HEK293 (cell line): ENCODE data around the gene ZCCHC9.
"Not testable (repeated sequence)": the region's sequence is repeated elsewhere in the genome, so short reads cannot be mapped to it uniquely, and the experiment has no call there.

ENCODE experiments used
- CTCF ChIA-PET: fragments of 350-600 bp; formaldehyde crosslinking; extraction: SDS; loops from one replicate; lab custom pipeline; 2021; ENCODE audit warnings: antibody characterized with exemption; lab: Yijun Ruan, JAX
- POLR2A ChIA-PET: fragments of 300-600 bp; formaldehyde crosslinking; extraction: SDS; loops from one replicate; lab custom pipeline; 2020; ENCODE audit warnings: antibody characterized with exemption, inconsistent platforms; lab: Yijun Ruan, JAX
- H3K27ac ChIP-seq: fragments of 200-500 bp; sonication (Bioruptor generic); 2 replicates; pipeline ENCODE4 v1.5.1; 2014; ENCODE audit warnings: low read depth, low read length, control low read depth, inconsistent platforms; ENCODE audit errors: extremely low read depth
- H3K36me3 ChIP-seq, 2 experiments: fragments of 200-500 bp in 1 of 2; sonication (Bioruptor generic) in 1 of 2; 1 replicate in 1 of 2; 2 replicates in 1 of 2; pipeline ENCODE4 v1.5.1; 2014 to 2017; ENCODE audit warnings: inconsistent platforms in 2 of 2, low read length in 2 of 2; ENCODE audit not compliant: control insufficient read depth in 2 of 2, insufficient read depth in 1 of 2
- H3K4me1 ChIP-seq: fragments of 200-500 bp; sonication (Bioruptor generic); 2 replicates; pipeline ENCODE4 v1.5.1; 2014; ENCODE audit warnings: mild to moderate bottlenecking, low read length, inconsistent platforms; ENCODE audit not compliant: control insufficient read depth, insufficient read depth
- H3K4me3 ChIP-seq: 2 replicates; pipeline ENCODE4 v1.5.1; 2011; ENCODE audit warnings: low read depth, mild to moderate bottlenecking, control low read depth, low read length, moderate library complexity
- H3K9me3 ChIP-seq: fragments of 200-500 bp; sonication (Bioruptor generic); 2 replicates; pipeline ENCODE4 v1.5.1; 2014; ENCODE audit warnings: low read depth, low read length, inconsistent platforms; ENCODE audit not compliant: control insufficient read depth, insufficient read depth
- BCL11A ChIP-seq: fragments of 450-650 bp; formaldehyde crosslinking; IDR thresholded peaks from 2 replicates; pipeline ENCODE4 v1.5.1; 2016; ENCODE audit warnings: low read depth, missing biosample characterization, missing genetic modification characterization
- HOXD13 ChIP-seq: sonication (generic); formaldehyde crosslinking; IDR thresholded peaks from 2 replicates; pipeline ENCODE4 v1.8.0; 2022; ENCODE audit warnings: missing genetic modification reagents, borderline replicate concordance
- SALL2 ChIP-seq: fragments of 450-650 bp; formaldehyde crosslinking; IDR thresholded peaks from 2 replicates; pipeline ENCODE4 v1.5.0; 2017; ENCODE audit warnings: missing biosample characterization, mild to moderate bottlenecking, missing genetic modification characterization, borderline replicate concordance
- ZFP69B ChIP-seq: fragments of 450-650 bp; formaldehyde crosslinking; IDR thresholded peaks from 2 replicates; pipeline ENCODE4 v1.5.1; 2016; ENCODE audit warnings: missing biosample characterization, missing genetic modification characterization
- ZNF112 ChIP-seq: fragments of 450-650 bp; formaldehyde crosslinking; IDR thresholded peaks from 2 replicates; pipeline ENCODE4 v1.5.0; 2017; ENCODE audit warnings: missing biosample characterization, missing genetic modification characterization
- ZNF157 ChIP-seq: fragments of 450-650 bp; formaldehyde crosslinking; IDR thresholded peaks from 2 replicates; pipeline ENCODE4 v1.5.1; 2016; ENCODE audit warnings: missing biosample characterization, missing genetic modification characterization
- ZNF2 ChIP-seq: fragments of 450-650 bp; formaldehyde crosslinking; IDR thresholded peaks from 2 replicates; pipeline ENCODE4 v1.5.1; 2016; ENCODE audit warnings: missing biosample characterization, missing genetic modification characterization
- ZNF202 ChIP-seq: fragments of 450-650 bp; formaldehyde crosslinking; IDR thresholded peaks from 2 replicates; pipeline ENCODE4 v1.5.1; 2016; ENCODE audit warnings: missing biosample characterization, missing genetic modification characterization, borderline replicate concordance
- ZNF23 ChIP-seq: fragments of 450-650 bp; formaldehyde crosslinking; IDR thresholded peaks from 2 replicates; pipeline ENCODE4 v1.5.1; 2016; ENCODE audit warnings: missing biosample characterization, missing genetic modification characterization, borderline replicate concordance
- ZNF311 ChIP-seq: fragments of 450-650 bp; formaldehyde crosslinking; IDR thresholded peaks from 2 replicates; pipeline ENCODE4 v1.5.1; 2017; ENCODE audit warnings: missing biosample characterization, missing genetic modification characterization, borderline replicate concordance
- ZNF354C ChIP-seq: fragments of 450-650 bp; formaldehyde crosslinking; IDR thresholded peaks from 2 replicates; pipeline ENCODE4 v1.5.1; 2016; ENCODE audit warnings: missing biosample characterization, missing genetic modification characterization, low read depth, borderline replicate concordance
- ZNF391 ChIP-seq: fragments of 450-650 bp; formaldehyde crosslinking; IDR thresholded peaks from 2 replicates; pipeline ENCODE4 v1.5.1; 2016; ENCODE audit warnings: low read depth, missing biosample characterization, missing genetic modification characterization, borderline replicate concordance
- ZNF394 ChIP-seq: fragments of 450-650 bp; formaldehyde crosslinking; IDR thresholded peaks from 2 replicates; pipeline ENCODE4 v1.5.1; 2016; ENCODE audit warnings: missing biosample characterization, missing genetic modification characterization, mild to moderate bottlenecking, moderate library complexity, borderline replicate concordance
- ZNF501 ChIP-seq: fragments of 450-650 bp; formaldehyde crosslinking; IDR thresholded peaks from 2 replicates; pipeline ENCODE4 v1.5.1; 2016; ENCODE audit warnings: missing biosample characterization, missing genetic modification characterization
- ZNF529 ChIP-seq: fragments of 450-650 bp; formaldehyde crosslinking; IDR thresholded peaks from 2 replicates; pipeline ENCODE4 v1.5.1; 2017; ENCODE audit warnings: missing genetic modification characterization, missing biosample characterization; ENCODE audit not compliant: insufficient replicate concordance
- ZNF561 ChIP-seq: fragments of 450-650 bp; IDR thresholded peaks from 2 replicates; pipeline ENCODE4 v1.5.1; 2018; ENCODE audit warnings: missing biosample characterization, missing genetic modification characterization, borderline replicate concordance
- TF ChIP-seq, protein P1 (sequence below): fragments of 450-650 bp; formaldehyde crosslinking; IDR thresholded peaks from 2 replicates; pipeline ENCODE4 v1.5.0; 2017; ENCODE audit warnings: missing biosample characterization, missing genetic modification characterization, borderline replicate concordance
- TF ChIP-seq, protein P2 (sequence below): fragments of 450-650 bp; formaldehyde crosslinking; IDR thresholded peaks from 2 replicates; pipeline ENCODE4 v1.5.1; 2017; ENCODE audit warnings: missing biosample characterization, mild to moderate bottlenecking, missing genetic modification characterization, moderate library complexity
- TF ChIP-seq, protein P3 (sequence below): fragments of 450-650 bp; formaldehyde crosslinking; IDR thresholded peaks from 2 replicates; pipeline ENCODE4 v1.5.1; 2017; ENCODE audit warnings: missing biosample characterization, missing genetic modification characterization
- TF ChIP-seq, protein P4 (sequence below): fragments of 450-650 bp; formaldehyde crosslinking; IDR thresholded peaks from 2 replicates; pipeline ENCODE4 v1.5.1; 2016; ENCODE audit warnings: missing biosample characterization, missing genetic modification characterization, borderline replicate concordance

The ZCCHC9 gene

DNA sequence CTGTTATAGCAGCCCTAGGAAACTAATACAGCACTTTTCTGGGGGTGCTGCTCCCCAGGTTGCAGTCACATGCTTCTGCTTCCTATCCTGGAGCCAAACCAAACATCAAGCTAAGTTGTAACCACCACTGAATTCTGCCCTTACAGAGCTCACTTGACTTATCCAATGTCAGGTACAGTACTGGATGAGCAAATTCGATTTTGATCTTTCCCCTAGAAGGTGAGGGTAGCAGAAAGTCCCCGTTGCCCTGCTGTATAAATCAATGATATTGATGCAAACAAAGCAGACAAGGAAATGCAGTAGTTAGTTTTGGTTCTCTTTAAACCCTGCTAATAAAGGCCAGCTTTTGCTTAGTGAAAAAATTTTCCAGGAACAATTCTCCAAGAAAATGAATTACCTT is 36.4 kb downstream of the ZCCHC9 start:
- TF ChIP-seq ZNF394 (tag by site-specific recombination): no peak
- TF ChIP-seq ZNF561: no peak
- TF ChIP-seq, protein P1, sequence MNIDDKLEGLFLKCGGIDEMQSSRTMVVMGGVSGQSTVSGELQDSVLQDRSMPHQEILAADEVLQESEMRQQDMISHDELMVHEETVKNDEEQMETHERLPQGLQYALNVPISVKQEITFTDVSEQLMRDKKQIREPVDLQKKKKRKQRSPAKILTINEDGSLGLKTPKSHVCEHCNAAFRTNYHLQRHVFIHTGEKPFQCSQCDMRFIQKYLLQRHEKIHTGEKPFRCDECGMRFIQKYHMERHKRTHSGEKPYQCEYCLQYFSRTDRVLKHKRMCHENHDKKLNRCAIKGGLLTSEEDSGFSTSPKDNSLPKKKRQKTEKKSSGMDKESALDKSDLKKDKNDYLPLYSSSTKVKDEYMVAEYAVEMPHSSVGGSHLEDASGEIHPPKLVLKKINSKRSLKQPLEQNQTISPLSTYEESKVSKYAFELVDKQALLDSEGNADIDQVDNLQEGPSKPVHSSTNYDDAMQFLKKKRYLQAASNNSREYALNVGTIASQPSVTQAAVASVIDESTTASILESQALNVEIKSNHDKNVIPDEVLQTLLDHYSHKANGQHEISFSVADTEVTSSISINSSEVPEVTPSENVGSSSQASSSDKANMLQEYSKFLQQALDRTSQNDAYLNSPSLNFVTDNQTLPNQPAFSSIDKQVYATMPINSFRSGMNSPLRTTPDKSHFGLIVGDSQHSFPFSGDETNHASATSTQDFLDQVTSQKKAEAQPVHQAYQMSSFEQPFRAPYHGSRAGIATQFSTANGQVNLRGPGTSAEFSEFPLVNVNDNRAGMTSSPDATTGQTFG (tag by site-specific recombination): no peak
- TF ChIP-seq ZNF2 (tag by site-specific recombination): no peak
- TF ChIP-seq SALL2: no peak
- TF ChIP-seq ZNF501 (tag by site-specific recombination): no peak
- no peak for TF ChIP-seq HOXD13 (CRISPR knock-in tag)
- TF ChIP-seq, protein P2, sequence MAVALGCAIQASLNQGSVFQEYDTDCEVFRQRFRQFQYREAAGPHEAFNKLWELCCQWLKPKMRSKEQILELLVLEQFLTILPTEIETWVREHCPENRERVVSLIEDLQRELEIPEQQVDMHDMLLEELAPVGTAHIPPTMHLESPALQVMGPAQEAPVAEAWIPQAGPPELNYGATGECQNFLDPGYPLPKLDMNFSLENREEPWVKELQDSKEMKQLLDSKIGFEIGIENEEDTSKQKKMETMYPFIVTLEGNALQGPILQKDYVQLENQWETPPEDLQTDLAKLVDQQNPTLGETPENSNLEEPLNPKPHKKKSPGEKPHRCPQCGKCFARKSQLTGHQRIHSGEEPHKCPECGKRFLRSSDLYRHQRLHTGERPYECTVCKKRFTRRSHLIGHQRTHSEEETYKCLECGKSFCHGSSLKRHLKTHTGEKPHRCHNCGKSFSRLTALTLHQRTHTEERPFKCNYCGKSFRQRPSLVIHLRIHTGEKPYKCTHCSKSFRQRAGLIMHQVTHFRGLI (tag by site-specific recombination): no peak
- no peak for TF ChIP-seq ZNF23
- TF ChIP-seq, all 188 proteins: peak for 0
- no peaks in the 10 kb centered on the region for H3K9me3 ChIP-seq
- H3K4me1 ChIP-seq: no peaks in the 10 kb centered on the region
- ChIA-PET POLR2A (no interaction called here), CTCF (interaction anchor here (1.4 kb wide), 1 partner anchor 18 kb away, joined by 5 read pairs; no protein-coding TSS in a partner anchor)
- H3K27ac ChIP-seq: no peak overlapping the region
- no peaks in the 10 kb centered on the region for H3K36me3 ChIP-seq
- H3K4me3 ChIP-seq: no peak overlapping the region

DNA sequence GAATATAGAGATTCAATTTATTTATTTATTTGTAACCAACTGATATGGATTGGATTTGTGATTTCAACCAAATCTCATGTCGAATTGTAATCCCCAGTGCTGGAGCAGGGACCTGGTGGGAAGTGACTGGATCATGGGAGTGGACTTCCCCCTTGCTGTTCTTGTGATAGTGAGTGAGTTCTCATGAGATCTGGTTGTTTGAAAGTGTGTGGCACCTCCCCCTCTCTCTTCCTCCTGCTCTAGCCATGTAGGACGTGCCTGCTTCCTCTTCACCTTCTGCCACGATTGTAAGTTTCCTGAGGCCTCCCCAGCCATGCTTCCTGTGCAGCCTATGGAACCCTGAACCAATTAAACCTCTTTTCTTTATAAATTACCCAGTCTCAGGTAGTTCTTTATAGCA is 36.8 kb downstream of the ZCCHC9 start:
- H3K9me3 ChIP-seq, H3K27ac ChIP-seq, H3K36me3 ChIP-seq, H3K4me3 ChIP-seq, POLR2A ChIA-PET, H3K4me1 ChIP-seq: not testable (repeated sequence)
- CTCF ChIA-PET: interaction anchor here (1.4 kb wide), 1 partner anchor 18 kb away, joined by 5 read pairs; no protein-coding TSS in a partner anchor

DNA sequence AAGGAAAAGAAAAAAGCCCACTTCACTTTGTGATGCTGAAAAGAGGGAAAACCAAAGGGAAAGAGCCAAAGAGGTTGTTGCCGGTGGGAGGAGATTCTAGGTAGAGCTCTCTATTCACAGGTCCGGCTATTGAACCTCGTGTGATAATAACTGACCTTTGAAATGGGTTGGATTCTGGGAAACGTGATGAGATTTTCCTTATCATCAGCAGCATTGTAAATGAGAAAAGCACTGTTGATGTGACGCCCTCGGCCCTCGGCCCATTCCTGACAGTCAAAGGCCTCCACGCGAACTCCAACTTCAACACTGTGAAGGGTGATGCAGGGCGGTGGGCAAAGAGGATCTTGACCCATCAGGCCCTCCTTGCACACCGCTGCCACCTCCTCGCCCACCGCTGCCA is 43.3 kb downstream of the ZCCHC9 start:
- CTCF ChIA-PET: interaction anchor here (0.6 kb wide), 1 partner anchor 45 kb away, joined by 4 read pairs; no protein-coding TSS in a partner anchor
- Histone ChIP-seq H3K36me3 (no peaks in the 10 kb centered on the region), H3K4me1 (no peaks in the 10 kb centered on the region), H3K27ac (no peak overlapping the region), H3K9me3 (no peaks in the 10 kb centered on the region), H3K4me3 (no peak overlapping the region)
- POLR2A ChIA-PET: no interaction called here
- TF ChIP-seq ZNF391 (tag by site-specific recombination) (no peak), ZFP69B (tag by site-specific recombination) (no peak), ZNF354C (tag by site-specific recombination) (no peak), ZNF112 (tag by site-specific recombination) (no peak), ZNF529 (no peak), ZNF311 (tag by site-specific recombination) (no peak), ZNF202 (tag by site-specific recombination) (no peak), ZNF157 (tag by site-specific recombination) (no peak), BCL11A (tag by site-specific recombination) (no peak)
- TF ChIP-seq, protein P3, sequence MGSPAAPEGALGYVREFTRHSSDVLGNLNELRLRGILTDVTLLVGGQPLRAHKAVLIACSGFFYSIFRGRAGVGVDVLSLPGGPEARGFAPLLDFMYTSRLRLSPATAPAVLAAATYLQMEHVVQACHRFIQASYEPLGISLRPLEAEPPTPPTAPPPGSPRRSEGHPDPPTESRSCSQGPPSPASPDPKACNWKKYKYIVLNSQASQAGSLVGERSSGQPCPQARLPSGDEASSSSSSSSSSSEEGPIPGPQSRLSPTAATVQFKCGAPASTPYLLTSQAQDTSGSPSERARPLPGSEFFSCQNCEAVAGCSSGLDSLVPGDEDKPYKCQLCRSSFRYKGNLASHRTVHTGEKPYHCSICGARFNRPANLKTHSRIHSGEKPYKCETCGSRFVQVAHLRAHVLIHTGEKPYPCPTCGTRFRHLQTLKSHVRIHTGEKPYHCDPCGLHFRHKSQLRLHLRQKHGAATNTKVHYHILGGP (tag by site-specific recombination): no peak
- TF ChIP-seq, protein P4, sequence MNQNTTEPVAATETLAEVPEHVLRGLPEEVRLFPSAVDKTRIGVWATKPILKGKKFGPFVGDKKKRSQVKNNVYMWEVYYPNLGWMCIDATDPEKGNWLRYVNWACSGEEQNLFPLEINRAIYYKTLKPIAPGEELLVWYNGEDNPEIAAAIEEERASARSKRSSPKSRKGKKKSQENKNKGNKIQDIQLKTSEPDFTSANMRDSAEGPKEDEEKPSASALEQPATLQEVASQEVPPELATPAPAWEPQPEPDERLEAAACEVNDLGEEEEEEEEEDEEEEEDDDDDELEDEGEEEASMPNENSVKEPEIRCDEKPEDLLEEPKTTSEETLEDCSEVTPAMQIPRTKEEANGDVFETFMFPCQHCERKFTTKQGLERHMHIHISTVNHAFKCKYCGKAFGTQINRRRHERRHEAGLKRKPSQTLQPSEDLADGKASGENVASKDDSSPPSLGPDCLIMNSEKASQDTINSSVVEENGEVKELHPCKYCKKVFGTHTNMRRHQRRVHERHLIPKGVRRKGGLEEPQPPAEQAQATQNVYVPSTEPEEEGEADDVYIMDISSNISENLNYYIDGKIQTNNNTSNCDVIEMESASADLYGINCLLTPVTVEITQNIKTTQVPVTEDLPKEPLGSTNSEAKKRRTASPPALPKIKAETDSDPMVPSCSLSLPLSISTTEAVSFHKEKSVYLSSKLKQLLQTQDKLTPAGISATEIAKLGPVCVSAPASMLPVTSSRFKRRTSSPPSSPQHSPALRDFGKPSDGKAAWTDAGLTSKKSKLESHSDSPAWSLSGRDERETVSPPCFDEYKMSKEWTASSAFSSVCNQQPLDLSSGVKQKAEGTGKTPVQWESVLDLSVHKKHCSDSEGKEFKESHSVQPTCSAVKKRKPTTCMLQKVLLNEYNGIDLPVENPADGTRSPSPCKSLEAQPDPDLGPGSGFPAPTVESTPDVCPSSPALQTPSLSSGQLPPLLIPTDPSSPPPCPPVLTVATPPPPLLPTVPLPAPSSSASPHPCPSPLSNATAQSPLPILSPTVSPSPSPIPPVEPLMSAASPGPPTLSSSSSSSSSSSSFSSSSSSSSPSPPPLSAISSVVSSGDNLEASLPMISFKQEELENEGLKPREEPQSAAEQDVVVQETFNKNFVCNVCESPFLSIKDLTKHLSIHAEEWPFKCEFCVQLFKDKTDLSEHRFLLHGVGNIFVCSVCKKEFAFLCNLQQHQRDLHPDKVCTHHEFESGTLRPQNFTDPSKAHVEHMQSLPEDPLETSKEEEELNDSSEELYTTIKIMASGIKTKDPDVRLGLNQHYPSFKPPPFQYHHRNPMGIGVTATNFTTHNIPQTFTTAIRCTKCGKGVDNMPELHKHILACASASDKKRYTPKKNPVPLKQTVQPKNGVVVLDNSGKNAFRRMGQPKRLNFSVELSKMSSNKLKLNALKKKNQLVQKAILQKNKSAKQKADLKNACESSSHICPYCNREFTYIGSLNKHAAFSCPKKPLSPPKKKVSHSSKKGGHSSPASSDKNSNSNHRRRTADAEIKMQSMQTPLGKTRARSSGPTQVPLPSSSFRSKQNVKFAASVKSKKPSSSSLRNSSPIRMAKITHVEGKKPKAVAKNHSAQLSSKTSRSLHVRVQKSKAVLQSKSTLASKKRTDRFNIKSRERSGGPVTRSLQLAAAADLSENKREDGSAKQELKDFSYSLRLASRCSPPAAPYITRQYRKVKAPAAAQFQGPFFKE (tag by site-specific recombination): no peak
